Prostate gland (tissue), 2 donors: Measurements from ENCODE around the gene HDAC8. TPM values are rescaled to one million over a fixed set of nuclear protein-coding genes. Genes with fewer than 3 reads are reported as not detected.
"Not testable (repeated sequence)": the region's sequence is repeated elsewhere in the genome, so short reads cannot be mapped to it uniquely, and the experiment has no call there.

Experiments used
- DNase-seq: peaks from one replicate; pipeline ENCODE4 v3.0.0-alpha.2; 2019; ENCODE audit warnings: low spot score
- H3K27ac ChIP-seq, 2 donors: fragments of 200-600 bp; sonication (generic); 2 replicates each; pipeline ENCODE4 v1.5.1; 2017 to 2019
- H3K27me3 ChIP-seq: fragments of 200-600 bp; sonication (generic); replicated peaks from 2 replicates; pipeline ENCODE4 v1.5.1; 2019; ENCODE audit not compliant: insufficient read depth
- H3K36me3 ChIP-seq, 2 donors: fragments of 200-600 bp; sonication (generic); 1 replicate in 1 of 2; 2 replicates in 1 of 2; pipeline versions ENCODE4 v1.5.1 to v1.8.1; 2017 to 2019
- H3K4me1 ChIP-seq: fragments of 200-600 bp; sonication (generic); replicated peaks from 2 replicates; pipeline ENCODE4 v1.5.1; 2019
- H3K4me3 ChIP-seq, 2 donors: fragments of 200-600 bp; sonication (generic); 2 replicates each; pipeline ENCODE4 v1.5.1; 2017 to 2019
- H3K9me3 ChIP-seq: fragments of 200-600 bp; sonication (generic); 2 replicates; pipeline ENCODE4 v1.5.1; 2017
- POLR2A ChIP-seq: fragments of 450-650 bp; IDR thresholded peaks from one replicate; pipeline ENCODE4 v1.6.1; 2016; ENCODE audit warnings: antibody characterized with exemption, mild to moderate bottlenecking
- POLR2AphosphoS5 ChIP-seq: sonication (generic); formaldehyde crosslinking; IDR thresholded peaks from one replicate; pipeline ENCODE4 v1.6.1; 2017; ENCODE audit warnings: antibody characterized with exemption
- WGBS: methylation state at CpG from one replicate; pipeline ENCODE4 v1.1.5; 2018; 5-methylcytosine and 5-hydroxymethylcytosine counted together
- intact Hi-C: fragments of 100-400 bp; cut with DNase I; formaldehyde crosslinking; loops from one replicate; pipeline ENCODE4 v1.14.2; 2022
- total RNA-seq, 2 donors: library from RNA; depleted of rRNA; stranded (reverse); fragments of >200 nt; gene quantifications; one replicate each; pipeline ENCODE4 v1.1.0, GENCODE V29; 2016
- TF ChIP-seq, protein P1 (sequence below), 4 experiments: fragments of 200-600 bp in 2 of 4; fragments of 450-650 bp in 2 of 4; sonication (generic) in 2 of 4; IDR thresholded peaks; 1 replicate in 3 of 4; 2 replicates in 1 of 4; pipeline ENCODE4 v1.5.1; 2016 to 2019; ENCODE audit warnings: antibody characterized with exemption in 4 of 4, mild to moderate bottlenecking in 2 of 4, moderate library complexity in 2 of 4

The HDAC8 gene
- total RNA-seq, 2 donors from 2014 or later: 25.3 to 32.3 TPM

DNA sequence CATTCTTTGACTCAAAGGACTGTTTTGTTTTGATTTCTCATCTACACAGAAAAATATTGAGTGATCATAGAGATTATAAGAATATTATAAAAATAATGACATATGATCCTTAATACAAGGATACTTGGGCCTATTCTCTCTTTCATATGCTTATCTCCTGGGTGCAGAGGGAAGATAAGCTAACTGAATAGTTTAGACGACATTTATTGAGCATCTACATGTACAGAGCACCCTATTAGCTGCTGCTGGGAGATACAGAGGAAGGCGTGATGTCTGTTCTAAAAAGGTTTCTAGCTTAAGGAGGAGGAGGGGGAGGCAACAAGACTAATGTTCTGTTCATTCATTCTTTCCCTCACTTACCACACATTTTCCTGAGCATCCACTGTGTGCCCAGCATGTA is 106.8 kb downstream of the HDAC8 start:
- no peak overlapping the region for H3K27ac ChIP-seq
- H3K27me3 ChIP-seq: no peaks in the 10 kb centered on the region
- DNase-seq: no peak
- H3K9me3 ChIP-seq: no peaks in the 10 kb centered on the region
- H3K36me3 ChIP-seq: no peaks in the 10 kb centered on the region
- 78% methylated on average over 2 of the region's 2 CpGs for WGBS
- intact Hi-C loops: no loop called here
- no peaks in the 10 kb centered on the region for H3K4me1 ChIP-seq
- no peak overlapping the region for H3K4me3 ChIP-seq
- TF ChIP-seq POLR2AphosphoS5: no peak
- TF ChIP-seq, protein P1, sequence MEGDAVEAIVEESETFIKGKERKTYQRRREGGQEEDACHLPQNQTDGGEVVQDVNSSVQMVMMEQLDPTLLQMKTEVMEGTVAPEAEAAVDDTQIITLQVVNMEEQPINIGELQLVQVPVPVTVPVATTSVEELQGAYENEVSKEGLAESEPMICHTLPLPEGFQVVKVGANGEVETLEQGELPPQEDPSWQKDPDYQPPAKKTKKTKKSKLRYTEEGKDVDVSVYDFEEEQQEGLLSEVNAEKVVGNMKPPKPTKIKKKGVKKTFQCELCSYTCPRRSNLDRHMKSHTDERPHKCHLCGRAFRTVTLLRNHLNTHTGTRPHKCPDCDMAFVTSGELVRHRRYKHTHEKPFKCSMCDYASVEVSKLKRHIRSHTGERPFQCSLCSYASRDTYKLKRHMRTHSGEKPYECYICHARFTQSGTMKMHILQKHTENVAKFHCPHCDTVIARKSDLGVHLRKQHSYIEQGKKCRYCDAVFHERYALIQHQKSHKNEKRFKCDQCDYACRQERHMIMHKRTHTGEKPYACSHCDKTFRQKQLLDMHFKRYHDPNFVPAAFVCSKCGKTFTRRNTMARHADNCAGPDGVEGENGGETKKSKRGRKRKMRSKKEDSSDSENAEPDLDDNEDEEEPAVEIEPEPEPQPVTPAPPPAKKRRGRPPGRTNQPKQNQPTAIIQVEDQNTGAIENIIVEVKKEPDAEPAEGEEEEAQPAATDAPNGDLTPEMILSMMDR (IDR thresholded peaks at IDR 0.05): no peak
- no peak for TF ChIP-seq POLR2A

DNA sequence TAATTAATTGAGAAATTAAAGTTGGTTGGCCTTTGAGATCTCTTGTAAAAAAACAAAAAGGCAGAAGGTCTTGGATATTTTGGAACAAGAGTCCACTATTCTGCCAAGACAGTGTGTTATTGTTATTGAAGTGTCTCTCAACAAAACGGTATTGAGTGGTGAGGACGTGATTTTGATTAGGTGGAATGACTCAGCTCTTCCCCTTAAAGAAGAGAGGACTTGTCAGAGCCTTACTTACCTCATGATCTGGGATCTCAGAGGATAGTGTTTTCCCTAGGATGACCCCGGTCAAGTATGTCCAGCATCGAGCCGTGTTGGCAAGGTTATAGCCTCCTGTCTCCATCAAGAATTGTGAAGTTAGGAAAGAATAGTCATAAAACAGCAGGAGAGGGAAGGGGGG is 110.9 kb downstream of the HDAC8 start:
- no peaks in the 10 kb centered on the region for H3K4me1 ChIP-seq
- no peak overlapping the region for H3K4me3 ChIP-seq
- no peak overlapping the region for H3K27ac ChIP-seq
- TF ChIP-seq POLR2AphosphoS5: no peak
- TF ChIP-seq, protein P1 (IDR thresholded peaks at IDR 0.05): no peak
- no peak for TF ChIP-seq POLR2A
- H3K27me3 ChIP-seq: no peaks in the 10 kb centered on the region
- no peaks in the 10 kb centered on the region for H3K36me3 ChIP-seq
- intact Hi-C loops: no loop called here
- no peak for DNase-seq
- 67% methylated on average over 5 of the region's 5 CpGs for WGBS
- no peaks in the 10 kb centered on the region for H3K9me3 ChIP-seq

DNA sequence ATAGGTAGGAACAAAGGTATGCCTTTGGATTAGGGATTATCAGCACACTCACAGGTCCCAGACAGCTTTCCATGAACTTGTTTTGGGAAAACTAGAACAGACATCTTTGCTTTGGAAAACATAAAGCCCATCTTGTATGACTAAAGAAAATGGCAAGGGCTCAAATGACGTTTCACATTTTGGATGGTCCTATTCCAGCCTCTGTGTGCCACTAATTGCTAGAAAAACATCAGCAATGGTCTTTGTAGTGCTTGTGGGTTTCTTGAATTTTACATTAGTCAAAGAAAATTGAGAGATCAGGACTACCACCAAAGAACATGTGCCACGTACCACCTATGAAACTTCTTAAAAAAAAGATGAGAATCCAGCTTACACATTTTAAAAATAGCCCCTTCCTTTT is 111.4 kb downstream of the HDAC8 start:
- no peak overlapping the region for H3K4me3 ChIP-seq
- no peaks in the 10 kb centered on the region for H3K4me1 ChIP-seq
- no peaks in the 10 kb centered on the region for H3K27me3 ChIP-seq
- DNase-seq: no peak
- TF ChIP-seq, protein P1 (IDR thresholded peaks at IDR 0.05): no peak
- H3K27ac ChIP-seq: no peak overlapping the region
- 97% methylated on average over 2 of the region's 2 CpGs for WGBS
- H3K9me3 ChIP-seq: no peaks in the 10 kb centered on the region
- H3K36me3 ChIP-seq: no peaks in the 10 kb centered on the region
- intact Hi-C loops: no loop called here

DNA sequence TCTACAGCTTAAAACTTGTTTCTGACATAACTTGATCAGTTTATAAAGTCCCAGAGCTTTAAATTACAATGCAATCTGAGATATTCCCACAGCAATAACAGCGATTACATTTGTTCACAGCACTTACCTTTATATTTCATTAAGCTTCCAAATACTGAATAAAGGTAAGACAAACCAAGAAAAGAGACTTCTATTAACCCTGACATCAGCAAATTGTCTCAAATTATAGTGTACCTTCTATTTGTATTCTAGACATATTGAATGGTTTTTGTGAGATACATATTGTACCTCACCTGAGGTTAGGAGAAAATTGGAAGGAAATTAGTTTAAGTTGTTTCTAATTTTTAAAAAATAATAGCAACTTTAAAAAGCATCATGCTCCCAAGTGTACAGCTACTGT is 111.9 kb downstream of the HDAC8 start:
- intact Hi-C loops: no loop called here
- Histone ChIP-seq H3K9me3 (no peaks in the 10 kb centered on the region), H3K36me3 (no peaks in the 10 kb centered on the region), H3K4me3 (no peak overlapping the region), H3K4me1 (no peaks in the 10 kb centered on the region), H3K27ac (no peak overlapping the region), H3K27me3 (no peaks in the 10 kb centered on the region)
- no peak for DNase-seq
- WGBS: 93% methylated on average over 1 of the region's 1 CpG
- TF ChIP-seq, protein P1 (IDR thresholded peaks at IDR 0.05): no peak
- TF ChIP-seq POLR2A (no peak), POLR2AphosphoS5 (no peak)

DNA sequence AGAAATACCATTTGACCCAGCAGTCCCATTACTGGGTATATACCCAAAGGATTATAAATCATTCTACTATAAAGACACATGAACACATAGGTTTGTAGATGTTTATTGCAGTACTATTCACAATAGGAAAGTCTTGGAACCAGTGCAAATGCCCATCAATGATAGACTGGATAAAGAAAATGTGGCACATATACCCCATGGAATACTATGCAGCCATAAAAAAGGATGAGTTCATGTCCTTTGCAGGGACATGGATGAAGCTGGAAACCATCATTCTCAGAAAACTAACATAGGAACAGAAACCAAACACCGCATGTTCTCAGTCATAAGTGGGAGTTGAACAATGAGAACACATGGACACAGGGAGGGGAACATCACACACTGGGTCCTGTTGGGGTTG is 123.6 kb downstream of the HDAC8 start:
- H3K27ac ChIP-seq, intact Hi-C loops, H3K36me3 ChIP-seq, DNase-seq, H3K9me3 ChIP-seq, H3K4me3 ChIP-seq, H3K27me3 ChIP-seq, H3K4me1 ChIP-seq: not testable (repeated sequence)
- 100% methylated on average over 1 of the region's 1 CpG for WGBS

DNA sequence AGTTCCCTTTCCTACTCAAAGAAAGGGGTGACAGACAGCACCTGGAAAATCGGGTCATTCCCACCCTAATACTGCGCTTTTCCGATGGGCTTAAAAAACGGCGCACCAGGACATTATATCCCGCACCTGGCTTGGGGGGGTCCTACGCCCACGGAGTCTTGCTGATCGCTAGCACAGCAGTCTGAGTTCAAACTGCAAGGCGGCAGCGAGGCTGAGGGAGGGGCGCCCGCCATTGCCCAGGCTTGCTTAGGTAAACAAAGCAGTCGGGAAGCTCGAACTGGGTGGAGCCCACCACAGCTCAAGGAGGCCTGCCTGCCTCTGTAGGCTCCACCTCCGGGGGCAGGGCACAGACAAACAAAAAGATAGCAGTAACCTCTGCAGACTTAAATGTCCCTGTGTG is 131.9 kb downstream of the HDAC8 start:
- H3K9me3 ChIP-seq, H3K4me1 ChIP-seq, H3K4me3 ChIP-seq, H3K27ac ChIP-seq, intact Hi-C loops, DNase-seq, H3K36me3 ChIP-seq, H3K27me3 ChIP-seq: not testable (repeated sequence)
- 98% methylated on average over 9 of the region's 16 CpGs for WGBS
